NCI-H1694 (cell line): Measurements from ENCODE around the gene RAB3GAP2.
"Not testable (repeated sequence)": the region's sequence is repeated elsewhere in the genome, so short reads cannot be mapped to it uniquely, and the experiment has no call there.

Experiments
- DNase-seq: peaks from one replicate; lab custom pipeline; 2025; lab: John Stamatoyannopoulos, UW

RAB3GAP2 gene

GRCh38 chr1:220272047-220272840 is at the start of gene RAB3GAP2:
TSS of gene RAB3GAP2 (minus strand) at chr1:220272453. CDS start at chr1:220272337, 116 bp downstream.
- peak; percentile 93 for DNase-seq

DNA sequence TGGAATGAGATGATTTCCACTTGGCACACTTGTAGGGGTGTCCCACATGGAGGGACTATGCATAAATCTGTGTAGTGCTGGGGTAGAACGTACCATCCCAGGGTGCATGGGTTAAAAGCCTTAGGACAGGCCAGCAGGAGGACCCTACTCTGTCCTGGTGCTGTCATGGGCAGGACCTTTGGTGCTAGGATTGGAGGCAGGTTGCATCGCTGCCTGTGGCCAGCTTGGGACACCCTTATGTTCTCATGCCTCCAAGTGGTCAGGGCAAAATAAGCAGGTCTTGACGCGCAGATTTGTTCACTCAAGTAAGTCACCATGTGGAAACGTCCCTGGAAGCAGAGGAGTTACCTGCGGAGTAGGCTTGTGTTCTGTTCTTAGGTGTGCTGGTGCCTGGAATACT is 49.5 kb upstream of the RAB3GAP2 start:
- DNase-seq = no peak

GRCh38 chr1:220320709-220321108 is 48.5 kb upstream of the RAB3GAP2 start:
- DNase-seq = no peak

GRCh38 chr1:220318673-220319072 is 46.4 kb upstream of the RAB3GAP2 start:
- no peak for DNase-seq

GRCh38 chr1:220317161-220317560 is 44.9 kb upstream of the RAB3GAP2 start:
- DNase-seq = no peak

- DNase-seq = no peak
Observed at GRCh38 chr1:220316305-220316704, 44.1 kb upstream of the RAB3GAP2 start.

DNA sequence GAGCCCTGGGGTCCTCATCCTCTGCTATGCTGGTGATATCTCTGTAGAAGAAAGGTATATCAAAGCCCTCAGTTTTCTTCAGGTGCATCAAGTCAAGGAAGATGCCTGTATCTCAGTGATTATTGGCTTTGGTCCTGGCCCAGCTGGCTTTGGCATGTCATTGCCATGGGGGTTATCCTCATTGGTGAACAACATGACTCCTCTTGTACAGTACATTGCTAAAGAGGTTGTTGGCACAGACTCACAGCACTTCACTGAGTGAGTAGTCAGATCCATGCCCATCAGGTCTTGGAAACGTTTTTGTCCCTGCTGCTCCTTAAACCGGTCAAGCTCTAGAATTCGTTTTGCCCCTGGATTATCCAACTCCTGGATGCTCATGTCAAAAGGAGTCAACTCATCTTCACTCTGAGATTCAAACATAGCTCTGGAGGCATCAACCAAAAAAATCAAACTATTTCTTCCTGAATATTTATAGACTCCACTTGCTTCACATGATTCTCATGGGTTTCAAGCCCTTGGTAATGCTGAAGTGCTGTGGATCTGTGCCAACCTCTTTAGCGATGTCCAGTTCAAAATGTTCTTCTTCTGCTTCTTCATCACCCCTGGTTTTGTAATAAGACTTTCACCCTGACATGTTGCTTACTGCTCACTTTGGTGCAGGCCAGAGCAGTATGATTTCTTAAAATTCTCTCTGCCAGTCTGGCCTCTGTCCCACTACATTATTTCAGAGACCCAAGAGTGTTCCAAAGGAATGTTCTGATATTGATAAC is 43.0 kb upstream of the RAB3GAP2 start:
- no peak for DNase-seq

GRCh38 chr1:220313576-220313975 is 41.3 kb upstream of the RAB3GAP2 start:
- no peak for DNase-seq

DNA sequence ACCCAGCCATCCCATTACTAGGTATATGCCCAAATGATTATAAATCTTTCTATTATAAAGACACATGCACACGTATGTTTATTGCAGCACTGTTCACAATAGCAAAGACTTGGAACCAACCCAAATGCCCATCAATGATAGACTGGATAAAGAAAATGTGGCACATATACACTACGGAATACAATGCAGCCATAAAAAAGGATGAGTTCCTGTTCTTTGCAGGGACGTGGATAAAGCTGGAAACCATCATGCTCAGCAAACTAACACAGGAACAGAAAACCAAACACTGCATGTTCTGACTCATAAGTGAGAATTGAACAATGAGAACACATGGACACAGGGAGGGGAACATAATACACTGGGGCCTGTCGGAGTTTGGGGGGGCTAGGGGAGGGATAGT is 37.9 kb upstream of the RAB3GAP2 start:
- not testable (repeated sequence) for DNase-seq

GRCh38 chr1:220307607-220308006 is 35.4 kb upstream of the RAB3GAP2 start:
- DNase-seq = no peak

GRCh38 chr1:220306339-220306738 is 34.1 kb upstream of the RAB3GAP2 start:
- no peak for DNase-seq

GRCh38 chr1:220303871-220304270 is 31.6 kb upstream of the RAB3GAP2 start:
- no peak for DNase-seq

GRCh38 chr1:220301630-220302029 is 29.4 kb upstream of the RAB3GAP2 start:
- DNase-seq = no peak

DNA sequence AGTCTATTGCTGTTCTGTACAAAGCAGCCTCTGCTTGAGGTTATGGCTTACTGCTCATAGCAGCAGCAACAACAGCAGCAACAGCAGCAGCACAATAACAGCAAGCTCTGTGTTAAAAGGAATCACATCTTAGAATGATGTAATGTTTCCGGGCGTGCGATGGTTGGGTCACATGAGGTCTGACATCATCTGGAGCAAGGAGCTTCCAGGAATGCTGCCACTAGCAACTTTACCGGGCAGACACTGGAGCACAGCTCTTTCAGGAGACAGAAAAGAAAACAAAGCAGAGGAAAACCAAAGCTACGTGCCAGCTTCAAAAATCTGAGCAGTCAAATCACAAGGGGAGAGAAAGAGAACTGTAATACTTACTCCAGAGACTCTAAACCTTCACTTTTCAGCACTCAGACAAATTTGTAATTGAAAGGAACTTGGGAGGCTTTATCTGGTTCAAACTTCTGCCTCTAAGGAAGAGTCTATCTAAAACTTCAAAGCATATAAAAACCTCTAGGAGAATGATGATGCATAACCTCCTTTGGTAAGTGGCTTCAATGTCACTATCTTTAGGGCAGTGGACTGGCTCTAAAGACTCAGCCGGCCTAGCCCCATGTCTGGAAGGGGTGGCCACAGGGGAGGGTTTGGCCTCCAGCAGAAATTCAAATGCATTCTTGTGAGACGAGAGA is 28.3 kb upstream of the RAB3GAP2 start:
- DNase-seq = no peak

GRCh38 chr1:220299337-220299736 is 27.1 kb upstream of the RAB3GAP2 start:
- DNase-seq = no peak

GRCh38 chr1:220298470-220299205 is 26.4 kb upstream of the RAB3GAP2 start:
- no peak for DNase-seq

DNA sequence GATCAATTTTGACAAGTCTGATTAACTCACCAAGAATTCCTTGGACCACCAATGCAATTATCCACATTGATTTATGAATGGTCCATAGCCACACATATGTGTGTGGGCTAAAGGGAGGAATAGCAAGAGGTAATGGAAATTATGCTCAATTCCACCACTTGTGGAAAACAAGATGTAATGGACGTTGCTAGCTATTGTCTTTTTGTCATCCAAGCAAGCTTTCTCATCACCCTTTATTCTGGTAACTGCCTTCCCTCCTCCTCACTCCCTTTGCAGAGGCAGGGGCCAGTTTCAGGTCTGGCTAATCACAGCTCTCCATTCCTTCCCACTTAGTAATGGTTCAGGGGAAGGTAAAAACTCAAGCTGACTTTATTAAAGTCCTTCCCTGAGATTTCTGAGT is 24.7 kb upstream of the RAB3GAP2 start:
- DNase-seq = no peak

DNA sequence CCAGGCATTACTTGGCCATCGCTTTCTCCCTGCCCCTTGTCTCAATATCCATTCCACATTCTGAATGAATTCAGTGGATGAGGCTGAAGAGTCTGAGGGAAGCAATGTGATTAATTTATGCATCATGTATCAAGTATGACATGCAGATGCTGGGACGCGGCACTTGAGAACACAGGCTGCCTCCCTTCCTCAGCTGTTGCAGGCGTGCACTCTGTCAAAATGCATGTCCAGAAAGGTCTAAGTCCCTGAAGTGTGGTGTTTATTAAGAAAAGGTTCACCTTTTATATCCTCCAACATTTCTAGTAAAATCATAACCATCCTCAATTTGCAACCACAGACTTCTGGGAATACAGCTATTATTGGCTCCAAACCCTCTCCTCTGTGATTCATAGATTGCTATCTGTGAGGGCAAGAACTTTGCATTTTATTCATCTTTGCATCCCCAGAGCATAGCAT is 22.6 kb upstream of the RAB3GAP2 start:
- DNase-seq = no peak

- no peak for DNase-seq
Observed at GRCh38 chr1:220291580-220291979, 19.3 kb upstream of the RAB3GAP2 start.

DNA sequence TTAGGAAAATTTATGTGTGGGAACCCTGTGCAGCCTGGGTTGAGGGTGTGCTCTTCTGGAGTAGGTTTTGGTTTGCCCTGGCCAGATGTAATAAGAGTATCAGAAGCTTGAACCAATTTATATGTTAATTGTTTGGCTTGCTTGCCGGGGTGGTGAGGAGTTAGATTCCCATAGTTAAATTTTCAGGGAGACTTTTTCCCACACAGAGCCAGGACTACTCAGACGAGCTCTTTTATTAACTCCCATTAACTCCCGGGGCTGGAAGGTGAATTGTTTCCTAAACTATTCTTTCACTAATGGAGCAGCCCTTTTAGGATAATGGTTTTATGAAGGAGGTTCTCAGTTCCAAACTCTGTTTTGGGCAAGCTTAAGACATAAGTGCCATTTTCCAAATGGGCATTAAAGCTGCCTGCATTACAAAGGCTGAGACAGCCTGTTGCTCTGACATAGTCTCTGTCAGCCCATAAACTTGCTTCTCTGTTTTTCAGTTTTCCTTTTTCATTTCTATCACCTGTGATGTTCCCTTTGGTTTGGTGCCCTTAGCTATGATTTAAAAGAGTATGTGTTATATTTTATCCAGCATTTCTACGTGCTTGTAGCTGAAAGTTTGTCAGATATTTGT is 18.0 kb upstream of the RAB3GAP2 start:
- no peak for DNase-seq

GRCh38 chr1:220287129-220287528 is 14.9 kb upstream of the RAB3GAP2 start:
- no peak for DNase-seq
